K562 (cell line): ENCODE measurements around the gene GORASP1. TPM values are rescaled to one million over a fixed set of nuclear protein-coding genes. Genes with fewer than 3 reads are reported as not detected.

Source experiments
- CUX1 ChIP-seq: fragments of 200-800 bp; sonication (Bioruptor generic); IDR thresholded peaks from 2 replicates; pipeline ENCODE4 v1.6.1; 2016; ENCODE audit warnings: missing genetic modification characterization, missing compliant biosample characterization
- ETV1 ChIP-seq: fragments of 450-650 bp; conservative IDR thresholded peaks from 2 replicates; pipeline ENCODE4 v1.6.1; 2016; ENCODE audit warnings: missing genetic modification characterization, control low read depth, low read depth, missing compliant biosample characterization
- HDAC3 ChIP-seq: fragments of 450-650 bp; IDR thresholded peaks from 2 replicates; pipeline ENCODE4 v1.6.1; 2018; ENCODE audit warnings: borderline replicate concordance, mild to moderate bottlenecking, moderate library complexity; ENCODE audit not compliant: partially characterized antibody
- KHSRP ChIP-seq: fragments of 450-650 bp; IDR thresholded peaks from 2 replicates; pipeline ENCODE4 v1.6.1; 2017
- POLR2AphosphoS5 ChIP-seq: IDR thresholded peaks from 2 replicates; pipeline ENCODE4 v1.6.1; 2011; ENCODE audit warnings: mild to moderate bottlenecking, low read depth, low read length, moderate library complexity; ENCODE audit not compliant: control insufficient read depth, insufficient read depth
- RBM17 ChIP-seq: fragments of 200-400 bp; formaldehyde crosslinking; IDR thresholded peaks from 2 replicates; pipeline ENCODE4 v1.6.1; 2017; ENCODE audit warnings: low read depth, mild to moderate bottlenecking, low read length, borderline replicate concordance
- RERE ChIP-seq: sonication (generic); formaldehyde crosslinking; IDR thresholded peaks from 2 replicates; pipeline ENCODE4 v1.8.0; 2023; ENCODE audit warnings: missing genetic modification reagents, mild to moderate bottlenecking, borderline replicate concordance
- TBP ChIP-seq: optimal IDR thresholded peaks from 2 replicates; pipeline ENCODE3; 2011; ENCODE audit warnings: low read depth, low read length, improper control_type of control experiment
- ZBTB49 ChIP-seq: sonication (generic); formaldehyde crosslinking; IDR thresholded peaks from 2 replicates; pipeline ENCODE4 v1.8.0; 2022; ENCODE audit warnings: missing genetic modification reagents, mild to moderate bottlenecking, borderline replicate concordance
- ZC3H11A ChIP-seq: IDR thresholded peaks from 2 replicates; pipeline ENCODE4 v1.6.1; 2012; ENCODE audit warnings: low read depth, low read length, improper control_type of control experiment
- ZNF197 ChIP-seq: fragments of 200-800 bp; sonication (Bioruptor generic); IDR thresholded peaks from 2 replicates; pipeline ENCODE4 v1.6.1; 2016; ENCODE audit warnings: low read depth, missing genetic modification characterization, missing compliant biosample characterization
- ZNF277 ChIP-seq: fragments of 250-450 bp; sonication (Bioruptor Pico); IDR thresholded peaks from 2 replicates; pipeline ENCODE4 v1.8.0; 2022; ENCODE audit warnings: inconsistent platforms, mild to moderate bottlenecking, moderate library complexity, borderline replicate concordance
- polyA plus RNA-seq, 8 experiments: library from polyadenylated mRNA; depleted of rRNA in 4 of 8; stranded (reverse) in 5 of 8; unstranded in 3 of 8; fragments of >200 nt; fragmentation: Nextera tagmentation in 2 of 8; fragmentation: Illumina TruSeq in 1 of 8; extraction: Ambion mirVana in 2 of 8; extraction: Trizol in 1 of 8; gene quantifications; 2 replicates each; pipeline versions ENCODE4 v1.2.1 to v1.2.3, GENCODE V29; 2011 to 2014; ENCODE audit warnings: inconsistent platforms in 1 of 8, missing spikeins in 1 of 8
- total RNA-seq, 7 experiments: library from RNA; depleted of rRNA in 6 of 7; stranded (reverse); fragments of >200 nt in 6 of 7; fragmentation: Illumina TruSeq in 2 of 7; extraction: Trizol in 2 of 7; gene quantifications; 2 replicates each; pipeline versions ENCODE4 v1.2.1 to v1.2.3, GENCODE V29; 2011 to 2021; ENCODE audit warnings: low replicate concordance in 1 of 7

Gene GORASP1
- total and polyA plus RNA-seq, 9 of the 15 experiments (the other 6 are each of a cell fraction or from before 2014, with no cell fraction given) = 8.4 to 87.9 (median 67.6) TPM

GRCh38 chr3:39106851-39107387 is 508 bp downstream of the GORASP1 start (continued):
- TF ChIP-seq ZBTB49 (CRISPR knock-in tag) = no peak
- no peak for TF ChIP-seq HDAC3
- TF ChIP-seq CUX1 (CRISPR knock-in tag) = no peak
- no peak for TF ChIP-seq ZNF197 (CRISPR knock-in tag)
- no peak for TF ChIP-seq KHSRP
- TF ChIP-seq ZNF277 (CRISPR knock-in tag) = no peak
- TF ChIP-seq RERE (CRISPR knock-in tag) = no peak
- TF ChIP-seq ZC3H11A = no peak
- TF ChIP-seq POLR2AphosphoS5 = no peak
- no peak for TF ChIP-seq RBM17
- peak; percentile 58; the same call in 1 of the 2 replicates for TF ChIP-seq ETV1
- peak; percentile 26 for TF ChIP-seq TBP
